SK-N-SH (cell line): ENCODE measurements around the gene PHF21B. TPM values are rescaled to one million over a fixed set of nuclear protein-coding genes. Genes with fewer than 3 reads are reported as not detected.

Experiments
- CTCF ChIA-PET: fragments of 300-600, 350-600 bp; formaldehyde crosslinking; extraction: SDS; loops from one replicate; lab custom pipeline; 2021; lab: Yijun Ruan, JAX
- POLR2A ChIA-PET: fragments of 350-600 bp; sonication (Branson Sonifier 250); formaldehyde crosslinking; extraction: SDS; loops from one replicate; lab custom pipeline; 2020; ENCODE audit warnings: antibody characterized with exemption, inconsistent platforms; lab: Yijun Ruan, JAX
- DNase-seq: peaks from one replicate; pipeline ENCODE4 v3.0.0; 2012
- H2AFZ ChIP-seq: fragments of 200-600 bp; sonication (generic); 2 replicates; pipeline ENCODE4 v1.8.1; 2016; ENCODE audit warnings: antibody characterized with exemption, mild to moderate bottlenecking, low read depth
- H3F3A ChIP-seq: fragments of 200-600 bp; sonication (generic); replicated peaks from 2 replicates; pipeline ENCODE3; 2016; ENCODE audit warnings: antibody characterized with exemption, mild to moderate bottlenecking; ENCODE audit not compliant: insufficient read depth
- H3K27ac ChIP-seq, 2 experiments: fragments of 200-500 bp in 1 of 2; fragments of 200-600 bp in 1 of 2; sonication (Bioruptor generic) in 1 of 2; sonication (generic), shearing (Covaris generic) in 1 of 2; 2 replicates each; pipeline versions ENCODE4 v1.5.1 to v1.6.1; 2014 to 2016; ENCODE audit warnings: low read depth in 2 of 2, inconsistent platforms in 1 of 2, low read length in 1 of 2, mild to moderate bottlenecking in 1 of 2, mixed read lengths in 1 of 2
- H3K27me3 ChIP-seq: fragments of 200-600 bp; sonication (generic), shearing (Covaris generic); 2 replicates; pipeline ENCODE4 v1.6.1; 2016; ENCODE audit warnings: mixed run types; ENCODE audit not compliant: insufficient read depth
- H3K36me3 ChIP-seq, 2 experiments: fragments of 200-500 bp in 1 of 2; fragments of 200-600 bp in 1 of 2; sonication (Bioruptor generic) in 1 of 2; sonication (generic) in 1 of 2; replicated peaks in 1 of 2; 2 replicates each; pipeline versions ENCODE3 to v1.5.1; 2014 to 2016; ENCODE audit warnings: low read length in 1 of 2, mild to moderate bottlenecking in 1 of 2; ENCODE audit not compliant: insufficient read depth in 2 of 2, control insufficient read depth in 1 of 2
- H3K4me1 ChIP-seq, 2 experiments: fragments of 200-500 bp in 1 of 2; fragments of 200-600 bp in 1 of 2; sonication (Bioruptor generic) in 1 of 2; sonication (generic), shearing (Covaris generic) in 1 of 2; 2 replicates each; pipeline versions ENCODE4 v1.5.1 to v1.6.1; 2014 to 2016; ENCODE audit warnings: low read depth in 1 of 2, low read length in 1 of 2, mixed run types in 1 of 2; ENCODE audit not compliant: insufficient read depth in 2 of 2, control insufficient read depth in 1 of 2
- H3K4me2 ChIP-seq: fragments of 200-600 bp; sonication (generic), shearing (Covaris generic); 2 replicates; pipeline ENCODE4 v1.6.1; 2017; ENCODE audit warnings: mixed run types
- H3K4me3 ChIP-seq, 2 experiments: fragments of 200-500 bp in 1 of 2; fragments of 200-600 bp in 1 of 2; sonication (Bioruptor generic) in 1 of 2; sonication (generic), shearing (Covaris generic) in 1 of 2; 2 replicates each; pipeline versions ENCODE4 v1.5.1 to v1.8.1; 2014 to 2016; ENCODE audit warnings: low read depth in 2 of 2, inconsistent platforms in 1 of 2, low read length in 1 of 2, mild to moderate bottlenecking in 1 of 2, mixed read lengths in 1 of 2, moderate library complexity in 1 of 2
- H3K79me2 ChIP-seq: fragments of 200-600 bp; sonication (generic); 2 replicates; pipeline ENCODE4 v1.8.1; 2017; ENCODE audit warnings: mild to moderate bottlenecking; ENCODE audit not compliant: insufficient read depth
- H3K9ac ChIP-seq: fragments of 200-600 bp; sonication (generic); 2 replicates; pipeline ENCODE4 v1.6.1; 2017; ENCODE audit warnings: mixed run types
- H3K9me2 ChIP-seq: fragments of 200-600 bp; sonication (generic); 2 replicates; pipeline ENCODE4 v1.6.1; 2017; ENCODE audit warnings: mixed run types
- H3K9me3 ChIP-seq: fragments of 200-600 bp; sonication (generic); 2 replicates; pipeline ENCODE4 v1.6.1; 2017; ENCODE audit warnings: mixed run types, mild to moderate bottlenecking, moderate library complexity
- H4K20me1 ChIP-seq: fragments of 200-600 bp; sonication (generic); 2 replicates; pipeline ENCODE4 v1.6.1; 2017; ENCODE audit warnings: mild to moderate bottlenecking, mixed run types; ENCODE audit not compliant: insufficient read depth
- ELF1 ChIP-seq: IDR thresholded peaks from 2 replicates; pipeline ENCODE4 v1.4.0; 2012
- EP300 ChIP-seq, 2 experiments: IDR thresholded peaks; 2 replicates each; pipeline versions ENCODE4 v1.4.0 to v1.6.1; 2012; ENCODE audit warnings: borderline replicate concordance in 1 of 2, low read depth in 1 of 2, low read length in 1 of 2
- EZH2phosphoT487 ChIP-seq: fragments of 200-600 bp; sonication (generic); IDR thresholded peaks from 2 replicates; pipeline ENCODE4 v1.6.1; 2017; ENCODE audit warnings: low read depth, mixed run types, mild to moderate bottlenecking, antibody characterized with exemption, moderate library complexity, borderline replicate concordance
- FOSL2 ChIP-seq: IDR thresholded peaks from 2 replicates; pipeline ENCODE4 v1.4.0; 2012; ENCODE audit warnings: low read depth, mild to moderate bottlenecking, moderate library complexity, borderline replicate concordance
- FOXJ3 ChIP-seq: sonication (generic); formaldehyde crosslinking; IDR thresholded peaks from 2 replicates; pipeline ENCODE4 v1.5.1; 2020; ENCODE audit warnings: mild to moderate bottlenecking, missing genetic modification reagents
- JUND ChIP-seq: IDR thresholded peaks from 2 replicates; pipeline ENCODE4 v1.4.0; 2012
- MEF2A ChIP-seq: IDR thresholded peaks from 2 replicates; pipeline ENCODE4 v1.4.0; 2012; ENCODE audit warnings: low read depth, borderline replicate concordance
- NFIC ChIP-seq: IDR thresholded peaks from 2 replicates; pipeline ENCODE4 v1.4.0; 2012; ENCODE audit warnings: borderline replicate concordance
- NRF1 ChIP-seq: IDR thresholded peaks from 2 replicates; pipeline ENCODE4 v1.6.1; 2012; ENCODE audit warnings: low read depth, mild to moderate bottlenecking, low read length
- POLR2AphosphoS5 ChIP-seq: IDR thresholded peaks from 2 replicates; pipeline ENCODE4 v1.6.1; 2012; ENCODE audit warnings: low read depth, low read length
- RAD21 ChIP-seq: IDR thresholded peaks from 2 replicates; pipeline ENCODE4 v1.6.1; 2012; ENCODE audit warnings: mild to moderate bottlenecking, low read length
- RCOR1 ChIP-seq: fragments of 150-350 bp; IDR thresholded peaks from 2 replicates; pipeline ENCODE4 v1.6.1; 2017; ENCODE audit warnings: antibody characterized with exemption, low read length
- RFX5 ChIP-seq: IDR thresholded peaks from 2 replicates; pipeline ENCODE4 v1.6.1; 2012; ENCODE audit warnings: mild to moderate bottlenecking, improper control_type of control experiment, low read length
- SIN3A ChIP-seq: IDR thresholded peaks from 2 replicates; pipeline ENCODE4 v1.6.1; 2012; ENCODE audit warnings: low read depth, mild to moderate bottlenecking, low read length, moderate library complexity, borderline replicate concordance
- WGBS: methylation state at CpG from one replicate; pipeline ENCODE4 v1.1.6; 2017; ENCODE audit warnings: low lambda C conversion rate; 5-methylcytosine and 5-hydroxymethylcytosine counted together
- polyA plus RNA-seq, 3 experiments: library from polyadenylated mRNA; depleted of rRNA; stranded (reverse); fragments of >200 nt; gene quantifications; 2 replicates each; pipeline ENCODE4 v1.2.3, GENCODE V29; 2012
- TF ChIP-seq, protein P1 (sequence below): fragments of 150-350 bp; IDR thresholded peaks from 2 replicates; pipeline ENCODE4 v1.6.1; 2016; ENCODE audit warnings: mild to moderate bottlenecking, low read depth, low read length
- TF ChIP-seq, protein P2 (sequence below): IDR thresholded peaks from 2 replicates; pipeline ENCODE4 v1.4.0; 2012; ENCODE audit warnings: low read depth
- TF ChIP-seq, protein P3 (sequence below): fragments of 200-600 bp; sonication (generic); IDR thresholded peaks from 2 replicates; pipeline ENCODE4 v1.6.1; 2017; ENCODE audit warnings: antibody characterized with exemption, mild to moderate bottlenecking, moderate library complexity
- TF ChIP-seq, protein P4 (sequence below): IDR thresholded peaks from 2 replicates; pipeline ENCODE4 v1.4.0; 2012; ENCODE audit warnings: low read depth, borderline replicate concordance
- TF ChIP-seq, protein P5 (sequence below): IDR thresholded peaks from 2 replicates; pipeline ENCODE4 v1.6.1; 2012; ENCODE audit warnings: mild to moderate bottlenecking, low read depth, low read length, moderate library complexity

Gene PHF21B
- polyA plus RNA-seq, 1 of the 3 experiments (the other 2 are of a cell fraction): 0.76 TPM

DNA sequence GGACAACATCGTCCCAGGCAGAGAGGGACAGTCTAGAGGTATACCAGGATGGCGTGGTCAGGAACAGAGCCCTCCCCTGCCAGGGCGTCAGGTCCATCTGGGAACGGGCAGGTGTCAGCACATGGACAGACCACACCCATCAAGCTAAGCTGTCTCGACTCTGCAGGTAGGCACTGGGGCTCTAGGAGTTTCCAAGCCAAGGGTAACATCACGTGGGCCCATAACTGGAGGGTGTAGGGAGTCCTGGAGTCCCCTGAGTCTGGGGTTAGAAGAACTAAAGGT, 75.4 kb downstream of the PHF21B start:
- no peak overlapping the region for H3K27ac ChIP-seq
- 26% methylated on average over 6 of the region's 6 CpGs for WGBS
- no peak for DNase-seq
- peaks cover 0 to 46% of the 10 kb centered on the region in 2 experiments; a peak in 1 of 4 replicates for H3K4me1 ChIP-seq
- H4K20me1 ChIP-seq: no peaks in the 10 kb centered on the region
- ChIA-PET CTCF (interaction anchor here (2.1 kb wide), 1 partner anchor 41 kb away, joined by 5 read pairs; no protein-coding TSS in a partner anchor), POLR2A (no interaction called here)
- H3K79me2 ChIP-seq: no peaks in the 10 kb centered on the region
- no peaks in the 10 kb centered on the region for H3K27me3 ChIP-seq
- no peaks in the 10 kb centered on the region for H3K9me2 ChIP-seq
- no peak overlapping the region for H2AFZ ChIP-seq
- no peaks in the 10 kb centered on the region for H3K36me3 ChIP-seq
- no peak overlapping the region for H3K4me3 ChIP-seq
- no peak overlapping the region for H3K9ac ChIP-seq
- no peaks in the 10 kb centered on the region for H3F3A ChIP-seq
- no peaks in the 10 kb centered on the region for H3K9me3 ChIP-seq
- TF ChIP-seq, protein P1, sequence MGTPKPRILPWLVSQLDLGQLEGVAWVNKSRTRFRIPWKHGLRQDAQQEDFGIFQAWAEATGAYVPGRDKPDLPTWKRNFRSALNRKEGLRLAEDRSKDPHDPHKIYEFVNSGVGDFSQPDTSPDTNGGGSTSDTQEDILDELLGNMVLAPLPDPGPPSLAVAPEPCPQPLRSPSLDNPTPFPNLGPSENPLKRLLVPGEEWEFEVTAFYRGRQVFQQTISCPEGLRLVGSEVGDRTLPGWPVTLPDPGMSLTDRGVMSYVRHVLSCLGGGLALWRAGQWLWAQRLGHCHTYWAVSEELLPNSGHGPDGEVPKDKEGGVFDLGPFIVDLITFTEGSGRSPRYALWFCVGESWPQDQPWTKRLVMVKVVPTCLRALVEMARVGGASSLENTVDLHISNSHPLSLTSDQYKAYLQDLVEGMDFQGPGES: no peak
- TF ChIP-seq NRF1 (no peak), RAD21 (no peak), MEF2A (no peak), RCOR1 (no peak), NFIC (no peak), JUND (no peak), ELF1 (no peak), EZH2phosphoT487 (no peak), POLR2AphosphoS5 (no peak), RFX5 (no peak), EP300 (IDR thresholded peaks at IDR 0.05; ENCODE audit: borderline replicate concordance in 1 of 2, low read depth in 1 of 2, low read length in 1 of 2) (no peak), FOXJ3 (CRISPR knock-in tag) (no peak), FOSL2 (no peak), SIN3A (no peak)
- TF ChIP-seq, protein P2, sequence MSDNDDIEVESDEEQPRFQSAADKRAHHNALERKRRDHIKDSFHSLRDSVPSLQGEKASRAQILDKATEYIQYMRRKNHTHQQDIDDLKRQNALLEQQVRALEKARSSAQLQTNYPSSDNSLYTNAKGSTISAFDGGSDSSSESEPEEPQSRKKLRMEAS: no peak
- TF ChIP-seq, protein P3, sequence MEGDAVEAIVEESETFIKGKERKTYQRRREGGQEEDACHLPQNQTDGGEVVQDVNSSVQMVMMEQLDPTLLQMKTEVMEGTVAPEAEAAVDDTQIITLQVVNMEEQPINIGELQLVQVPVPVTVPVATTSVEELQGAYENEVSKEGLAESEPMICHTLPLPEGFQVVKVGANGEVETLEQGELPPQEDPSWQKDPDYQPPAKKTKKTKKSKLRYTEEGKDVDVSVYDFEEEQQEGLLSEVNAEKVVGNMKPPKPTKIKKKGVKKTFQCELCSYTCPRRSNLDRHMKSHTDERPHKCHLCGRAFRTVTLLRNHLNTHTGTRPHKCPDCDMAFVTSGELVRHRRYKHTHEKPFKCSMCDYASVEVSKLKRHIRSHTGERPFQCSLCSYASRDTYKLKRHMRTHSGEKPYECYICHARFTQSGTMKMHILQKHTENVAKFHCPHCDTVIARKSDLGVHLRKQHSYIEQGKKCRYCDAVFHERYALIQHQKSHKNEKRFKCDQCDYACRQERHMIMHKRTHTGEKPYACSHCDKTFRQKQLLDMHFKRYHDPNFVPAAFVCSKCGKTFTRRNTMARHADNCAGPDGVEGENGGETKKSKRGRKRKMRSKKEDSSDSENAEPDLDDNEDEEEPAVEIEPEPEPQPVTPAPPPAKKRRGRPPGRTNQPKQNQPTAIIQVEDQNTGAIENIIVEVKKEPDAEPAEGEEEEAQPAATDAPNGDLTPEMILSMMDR: no peak
- TF ChIP-seq, protein P4, sequence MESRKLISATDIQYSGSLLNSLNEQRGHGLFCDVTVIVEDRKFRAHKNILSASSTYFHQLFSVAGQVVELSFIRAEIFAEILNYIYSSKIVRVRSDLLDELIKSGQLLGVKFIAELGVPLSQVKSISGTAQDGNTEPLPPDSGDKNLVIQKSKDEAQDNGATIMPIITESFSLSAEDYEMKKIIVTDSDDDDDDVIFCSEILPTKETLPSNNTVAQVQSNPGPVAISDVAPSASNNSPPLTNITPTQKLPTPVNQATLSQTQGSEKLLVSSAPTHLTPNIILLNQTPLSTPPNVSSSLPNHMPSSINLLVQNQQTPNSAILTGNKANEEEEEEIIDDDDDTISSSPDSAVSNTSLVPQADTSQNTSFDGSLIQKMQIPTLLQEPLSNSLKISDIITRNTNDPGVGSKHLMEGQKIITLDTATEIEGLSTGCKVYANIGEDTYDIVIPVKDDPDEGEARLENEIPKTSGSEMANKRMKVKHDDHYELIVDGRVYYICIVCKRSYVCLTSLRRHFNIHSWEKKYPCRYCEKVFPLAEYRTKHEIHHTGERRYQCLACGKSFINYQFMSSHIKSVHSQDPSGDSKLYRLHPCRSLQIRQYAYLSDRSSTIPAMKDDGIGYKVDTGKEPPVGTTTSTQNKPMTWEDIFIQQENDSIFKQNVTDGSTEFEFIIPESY: no peak
- TF ChIP-seq, protein P5, sequence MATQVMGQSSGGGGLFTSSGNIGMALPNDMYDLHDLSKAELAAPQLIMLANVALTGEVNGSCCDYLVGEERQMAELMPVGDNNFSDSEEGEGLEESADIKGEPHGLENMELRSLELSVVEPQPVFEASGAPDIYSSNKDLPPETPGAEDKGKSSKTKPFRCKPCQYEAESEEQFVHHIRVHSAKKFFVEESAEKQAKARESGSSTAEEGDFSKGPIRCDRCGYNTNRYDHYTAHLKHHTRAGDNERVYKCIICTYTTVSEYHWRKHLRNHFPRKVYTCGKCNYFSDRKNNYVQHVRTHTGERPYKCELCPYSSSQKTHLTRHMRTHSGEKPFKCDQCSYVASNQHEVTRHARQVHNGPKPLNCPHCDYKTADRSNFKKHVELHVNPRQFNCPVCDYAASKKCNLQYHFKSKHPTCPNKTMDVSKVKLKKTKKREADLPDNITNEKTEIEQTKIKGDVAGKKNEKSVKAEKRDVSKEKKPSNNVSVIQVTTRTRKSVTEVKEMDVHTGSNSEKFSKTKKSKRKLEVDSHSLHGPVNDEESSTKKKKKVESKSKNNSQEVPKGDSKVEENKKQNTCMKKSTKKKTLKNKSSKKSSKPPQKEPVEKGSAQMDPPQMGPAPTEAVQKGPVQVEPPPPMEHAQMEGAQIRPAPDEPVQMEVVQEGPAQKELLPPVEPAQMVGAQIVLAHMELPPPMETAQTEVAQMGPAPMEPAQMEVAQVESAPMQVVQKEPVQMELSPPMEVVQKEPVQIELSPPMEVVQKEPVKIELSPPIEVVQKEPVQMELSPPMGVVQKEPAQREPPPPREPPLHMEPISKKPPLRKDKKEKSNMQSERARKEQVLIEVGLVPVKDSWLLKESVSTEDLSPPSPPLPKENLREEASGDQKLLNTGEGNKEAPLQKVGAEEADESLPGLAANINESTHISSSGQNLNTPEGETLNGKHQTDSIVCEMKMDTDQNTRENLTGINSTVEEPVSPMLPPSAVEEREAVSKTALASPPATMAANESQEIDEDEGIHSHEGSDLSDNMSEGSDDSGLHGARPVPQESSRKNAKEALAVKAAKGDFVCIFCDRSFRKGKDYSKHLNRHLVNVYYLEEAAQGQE: no peak
- TF ChIP-seq, all 33 proteins: peak for 0
- no peak overlapping the region for H3K4me2 ChIP-seq
